ENCODE data around the gene PROS1.
"Not testable (repeated sequence)": the region's sequence is repeated elsewhere in the genome, so short reads cannot be mapped to it uniquely, and the experiment has no call there.

PROS1 gene

DNA sequence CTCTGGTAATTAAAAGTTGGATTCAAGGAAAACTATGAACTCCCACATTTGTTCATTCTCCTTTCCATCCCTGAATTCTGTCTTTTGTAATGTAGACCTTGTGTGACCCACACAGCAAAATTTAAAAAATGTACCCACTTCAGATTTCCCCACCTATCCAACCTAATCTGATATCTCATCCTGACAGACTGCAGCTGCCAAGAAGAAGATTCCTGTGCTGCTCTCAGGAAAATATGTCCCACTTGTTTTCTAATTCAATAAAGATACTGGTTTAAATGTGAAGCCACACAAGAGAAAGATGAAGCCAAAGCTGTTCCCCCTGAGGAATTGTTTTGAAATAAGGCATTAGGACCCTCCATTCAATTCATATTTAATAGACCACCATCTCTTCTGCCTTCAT, 100.3 kb downstream of the PROS1 start:
- DNase-seq (ENCODE audit: low read depth), result not testable (repeated sequence)

DNA sequence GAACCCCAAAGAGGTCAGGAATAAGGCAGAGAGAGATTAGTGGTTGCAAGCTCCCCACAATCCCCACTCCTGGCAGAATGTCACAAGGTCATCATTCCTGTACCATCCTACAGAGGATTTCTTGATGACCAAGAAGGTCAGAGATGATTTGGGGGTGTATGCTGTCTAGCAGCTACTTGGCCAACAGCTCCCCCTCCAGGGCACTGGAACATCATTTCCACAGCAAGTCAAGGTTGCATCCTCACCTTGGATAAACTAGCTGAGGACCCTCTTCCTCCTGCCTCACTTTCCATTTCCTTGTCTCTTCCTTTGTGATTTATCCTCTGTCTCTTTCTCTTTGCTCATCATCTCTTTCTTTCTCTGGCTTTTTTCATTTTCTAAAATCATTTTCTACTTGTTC, 106.3 kb downstream of the PROS1 start:
- DNase-seq (ENCODE audit: low read depth), result no peak

DNA sequence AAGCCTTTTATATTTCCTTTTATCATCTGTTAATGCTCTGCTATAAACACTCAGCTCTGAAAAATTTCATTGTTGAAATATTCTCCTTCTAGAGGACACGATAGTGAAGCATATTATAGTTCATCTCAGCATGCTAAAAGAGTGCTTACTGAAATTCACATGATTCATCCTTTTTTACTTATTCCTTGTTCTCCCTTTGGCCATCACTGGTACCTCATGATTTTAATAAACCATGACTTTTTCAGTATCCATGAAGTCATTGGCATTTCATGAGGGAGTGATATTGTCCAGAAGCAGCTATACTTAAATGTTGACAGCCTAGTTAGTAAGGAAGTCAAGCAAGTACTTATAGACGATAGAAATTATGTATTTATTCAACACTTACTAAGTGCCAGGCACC, 112.7 kb downstream of the PROS1 start:
- no peak for DNase-seq (ENCODE audit: low read depth)

DNA sequence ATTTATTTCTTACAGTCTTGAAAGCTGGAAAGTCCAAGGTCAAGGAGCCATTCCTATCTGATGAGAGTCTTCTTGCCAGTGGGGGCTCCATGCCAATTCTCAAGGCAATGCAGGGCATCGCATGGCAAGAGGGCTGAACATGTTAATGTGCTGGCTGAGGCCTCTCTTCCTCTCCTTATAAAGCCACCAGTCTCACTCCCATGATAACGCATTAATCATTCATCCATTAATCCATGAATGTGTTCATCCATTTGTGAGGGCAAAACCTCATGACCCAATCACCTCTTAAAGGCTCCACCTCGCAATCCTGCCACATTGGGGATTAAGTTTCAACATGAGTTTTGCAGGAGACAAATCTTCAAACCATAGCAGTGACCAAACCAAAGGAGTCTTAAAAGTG, 118.3 kb downstream of the PROS1 start:
- DNase-seq (ENCODE audit: low read depth), result no peak

DNA sequence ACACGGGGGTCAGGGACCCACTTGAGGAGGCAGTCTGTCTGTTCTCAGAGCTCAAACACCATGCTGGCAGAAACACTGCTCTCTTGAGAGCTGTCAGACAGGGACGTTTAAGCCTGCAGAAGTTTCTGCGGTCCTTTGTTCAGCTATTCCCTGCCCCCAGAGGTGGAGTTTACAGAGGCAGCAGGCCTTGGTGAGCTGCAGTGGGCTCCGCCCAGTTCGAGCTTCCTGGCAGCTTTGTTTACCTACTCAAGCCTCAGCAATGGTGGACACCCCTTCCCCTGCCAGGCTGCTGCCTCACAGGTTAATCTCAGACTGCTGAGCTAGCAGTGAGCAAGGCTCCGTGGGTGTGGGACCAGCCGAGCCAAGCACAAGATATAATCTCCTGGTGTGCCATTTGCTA, 121.5 kb downstream of the PROS1 start:
- not testable (repeated sequence) for DNase-seq (ENCODE audit: low read depth)

DNA sequence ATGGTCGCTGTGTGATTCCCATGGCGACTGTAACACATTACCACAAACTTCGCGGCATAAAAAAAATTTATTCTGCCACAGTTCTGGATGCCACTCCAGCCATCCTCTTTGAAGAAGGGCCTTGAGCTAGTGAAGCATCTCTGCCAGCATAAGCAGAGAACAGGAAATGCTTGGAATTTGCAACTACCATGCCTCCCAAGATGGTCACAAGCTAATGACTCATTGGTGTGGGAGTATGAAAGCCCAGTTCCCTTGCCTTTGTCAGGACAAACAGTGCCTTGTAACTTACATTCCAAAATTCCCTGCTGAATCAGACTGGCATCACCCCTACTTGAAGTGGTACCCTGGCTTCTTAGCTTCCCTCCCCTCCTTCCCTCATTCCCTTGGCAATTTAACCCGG, 129.7 kb downstream of the PROS1 start:
- DNase-seq (ENCODE audit: low read depth), result peak; percentile 91

DNA sequence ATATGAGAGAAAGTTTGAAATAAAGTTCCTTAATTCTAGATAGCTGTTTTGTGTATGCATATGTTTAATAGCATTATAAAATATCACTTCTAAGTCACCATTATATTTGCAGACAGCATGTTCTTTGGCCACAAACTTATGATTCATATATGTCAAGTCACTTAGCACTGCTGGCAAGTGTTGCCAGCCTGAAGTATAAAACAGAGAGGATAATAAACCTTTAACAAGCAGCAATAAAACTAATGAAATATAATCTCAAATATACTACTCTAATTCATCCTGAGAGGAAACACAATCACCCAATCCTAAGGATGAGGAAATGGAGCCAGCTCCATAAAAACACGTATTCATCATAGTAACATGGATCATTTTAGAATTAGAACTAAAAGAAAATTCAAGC, 134.5 kb downstream of the PROS1 start:
- DNase-seq (ENCODE audit: low read depth), result not testable (repeated sequence)

Measured in amniotic epithelial cell (primary cell).